Right renal pelvis (tissue), 4 donors: ENCODE data around the gene COX4I1. TPM values are rescaled to one million over a fixed set of nuclear protein-coding genes. Genes with fewer than 3 reads are reported as not detected.

ENCODE experiments used
- DNase-seq, 4 donors: peaks; one replicate each; pipeline ENCODE4 v3.0.0-alpha.2; 2013; ENCODE audit warnings: low read depth in 4 of 4, low spot score in 3 of 4, missing footprints in 1 of 4
- polyA plus RNA-seq, 4 donors: library from polyadenylated mRNA; unstranded; fragments of 120-200 nt; gene quantifications; one replicate each; pipeline ENCODE4 v1.2.1, GENCODE V29; 2013; ENCODE audit not compliant: insufficient read length in 4 of 4

The COX4I1 gene
- polyA plus RNA-seq, 4 donors: 357 to 440 (median 366) TPM

- DNase-seq: no peak
These were observed 55.4 kb downstream of the COX4I1 start for GRCh38 chr16:85854935-85855334.

GRCh38 chr16:85856079-85856478, 56.6 kb downstream of the COX4I1 start:
- no peak for DNase-seq

- no peak for DNase-seq
These were observed 57.1 kb downstream of the COX4I1 start for GRCh38 chr16:85856585-85856984.

Other genes starting within 250 kb of the COX4I1 start
- gene GSE1, start 186.4 kb upstream of the COX4I1 start, polyA plus RNA-seq: 10 to 100 TPM; 59.5 to 68.7 (median 65.7) TPM
- 10 to 100 TPM; 19.0 to 22.7 (median 20.8) TPM for gene GINS2, start 110.7 kb upstream of the COX4I1 start, polyA plus RNA-seq
- 1 to 10 TPM; 2.9 to 4.2 (median 3.3) TPM for gene C16orf74, start 48.6 kb upstream of the COX4I1 start, polyA plus RNA-seq
- 10 to 100 TPM; 28.9 to 31.8 (median 29.8) TPM for gene EMC8, start 151 bp upstream of the COX4I1 start, polyA plus RNA-seq
- 1 to 10 TPM; 3.9 to 6.1 (median 5.1) TPM for gene IRF8, start 99.5 kb downstream of the COX4I1 start, polyA plus RNA-seq